Endothelial cell (in vitro differentiated cells): ENCODE data around the gene PGLYRP3. TPM values are rescaled to one million over a fixed set of nuclear protein-coding genes. Genes with fewer than 3 reads are reported as not detected.

Experiments used
- DNase-seq: peaks from one replicate; pipeline ENCODE4 v3.0.0; 2021; ENCODE audit warnings: low spot score
- H3K27ac Mint-ChIP-seq: one replicate; pipeline ENCODE4 v1.8.0; 2021; ENCODE audit warnings: mixed read lengths, inconsistent platforms; ENCODE audit not compliant: unreplicated experiment
- H3K27me3 Mint-ChIP-seq: one replicate; pipeline ENCODE4 v1.8.0; 2021; ENCODE audit warnings: mild to moderate bottlenecking, moderate library complexity, mixed read lengths, inconsistent platforms; ENCODE audit not compliant: unreplicated experiment
- H3K36me3 Mint-ChIP-seq: one replicate; pipeline ENCODE4 v1.8.0; 2021; ENCODE audit warnings: mild to moderate bottlenecking, low read depth, mixed read lengths, inconsistent platforms; ENCODE audit not compliant: unreplicated experiment
- H3K4me1 Mint-ChIP-seq: one replicate; pipeline ENCODE4 v1.8.0; 2021; ENCODE audit warnings: mild to moderate bottlenecking, mixed read lengths, inconsistent platforms; ENCODE audit not compliant: unreplicated experiment
- H3K4me3 Mint-ChIP-seq: one replicate; pipeline ENCODE4 v1.8.0; 2021; ENCODE audit warnings: mild to moderate bottlenecking, mixed read lengths, inconsistent platforms; ENCODE audit not compliant: unreplicated experiment
- H3K9me3 Mint-ChIP-seq: one replicate; pipeline ENCODE4 v1.8.0; 2021; ENCODE audit warnings: mixed read lengths, inconsistent platforms; ENCODE audit not compliant: unreplicated experiment
- CTCF ChIP-seq: fragments of 200-600 bp; sonication (generic); IDR thresholded peaks from one replicate; pipeline ENCODE4 v1.5.0; 2021; ENCODE audit warnings: antibody characterized with exemption; ENCODE audit not compliant: unreplicated experiment
- total RNA-seq: library from RNA; stranded (reverse); fragmentation: NEBNext Ultra II Directional; extraction: Animal tissue kit (Norgen Biotek cat#: 25700); gene quantifications from one replicate; pipeline ENCODE4 v1.2.1, GENCODE V29; 2021; ENCODE audit not compliant: unreplicated experiment

The PGLYRP3 gene
- total RNA-seq, 1 donor from 2014 or later = 1.1 TPM

GRCh38 chr1:153309441-153309840, 3.3 kb downstream of the PGLYRP3 start:
- H3K27ac Mint-ChIP-seq = no peak overlapping the region
- DNase-seq = no peak
- H3K9me3 Mint-ChIP-seq = no peaks in the 10 kb centered on the region

GRCh38 chr1:153308540-153308939, 4.2 kb downstream of the PGLYRP3 start:
- H3K4me3 Mint-ChIP-seq = no peak overlapping the region
- no peak for TF ChIP-seq CTCF
- H3K27ac Mint-ChIP-seq = no peak overlapping the region
- no peaks in the 10 kb centered on the region for H3K9me3 Mint-ChIP-seq
- no peaks in the 10 kb centered on the region for H3K36me3 Mint-ChIP-seq
- H3K4me1 Mint-ChIP-seq = peaks cover 3% of the 10 kb centered on the region
- no peaks in the 10 kb centered on the region for H3K27me3 Mint-ChIP-seq
- DNase-seq = no peak

More at GRCh38 chr1:153309441-153309840, 3.3 kb downstream of the PGLYRP3 start:
- Mint-ChIP-seq H3K27me3 (no peaks in the 10 kb centered on the region), H3K4me1 (peaks cover 3% of the 10 kb centered on the region), H3K4me3 (no peak overlapping the region), H3K36me3 (no peaks in the 10 kb centered on the region)
- TF ChIP-seq CTCF = no peak

- H3K36me3 Mint-ChIP-seq = no peaks in the 10 kb centered on the region
- no peak for DNase-seq
- no peak for TF ChIP-seq CTCF
- no peak overlapping the region for H3K27ac Mint-ChIP-seq
- no peaks in the 10 kb centered on the region for H3K9me3 Mint-ChIP-seq
- H3K4me1 Mint-ChIP-seq = no peaks in the 10 kb centered on the region
- H3K4me3 Mint-ChIP-seq = no peak overlapping the region
- H3K27me3 Mint-ChIP-seq = no peaks in the 10 kb centered on the region
Measured at GRCh38 chr1:153307221-153307600, 5.5 kb downstream of the PGLYRP3 start.

GRCh38 chr1:153306303-153307220, 6.2 kb downstream of the PGLYRP3 start:
- no peaks in the 10 kb centered on the region for H3K36me3 Mint-ChIP-seq
- H3K4me1 Mint-ChIP-seq = no peaks in the 10 kb centered on the region
- H3K9me3 Mint-ChIP-seq = no peaks in the 10 kb centered on the region
- H3K4me3 Mint-ChIP-seq = no peak overlapping the region
- no peak for DNase-seq
- TF ChIP-seq CTCF = no peak
- H3K27ac Mint-ChIP-seq = no peak overlapping the region
- H3K27me3 Mint-ChIP-seq = no peaks in the 10 kb centered on the region

- Mint-ChIP-seq H3K27ac (no peak overlapping the region), H3K4me3 (no peak overlapping the region), H3K27me3 (no peaks in the 10 kb centered on the region), H3K4me1 (no peaks in the 10 kb centered on the region), H3K9me3 (no peaks in the 10 kb centered on the region), H3K36me3 (no peaks in the 10 kb centered on the region)
- no peak for TF ChIP-seq CTCF
- no peak for DNase-seq
Measured at GRCh38 chr1:153305682-153306081, 7.1 kb downstream of the PGLYRP3 start.
